Astrocyte (in vitro differentiated cells and primary cell): ENCODE results near the gene KBTBD12. TPM values are rescaled to one million over a fixed set of nuclear protein-coding genes. Genes with fewer than 3 reads are reported as not detected.

Experiments used
- DNase-seq: peaks from one replicate; pipeline ENCODE4 v3.0.0-alpha.2; 2010; ENCODE audit warnings: low read depth
- FAIRE-seq: peaks from 2 replicates; lab custom pipeline; 2011; peaks lifted over from hg19 to GRCh38; lab: Jason Lieb, UNC
- H2AFZ ChIP-seq: 2 replicates; pipeline ENCODE4 v1.6.0; 2012; ENCODE audit warnings: low read depth, low read length, inconsistent platforms
- H3K27ac ChIP-seq: 2 replicates; pipeline ENCODE4 v1.5.1; 2011; ENCODE audit warnings: low read depth, low read length, inconsistent platforms
- H3K27me3 ChIP-seq: 2 replicates; pipeline ENCODE4 v1.6.0; 2011; ENCODE audit warnings: low read length, inconsistent platforms; ENCODE audit not compliant: insufficient read depth
- H3K36me3 ChIP-seq: 2 replicates; pipeline ENCODE4 v1.5.1; 2011; ENCODE audit warnings: low read length, inconsistent platforms; ENCODE audit not compliant: insufficient read depth
- H3K4me1 ChIP-seq: 2 replicates; pipeline ENCODE4 v1.5.1; 2011; ENCODE audit warnings: low read length, inconsistent platforms; ENCODE audit not compliant: insufficient read depth
- H3K4me2 ChIP-seq: 2 replicates; pipeline ENCODE4 v1.6.0; 2012; ENCODE audit warnings: low read length, inconsistent platforms
- H3K4me3 ChIP-seq: 2 replicates; pipeline ENCODE4 v1.5.1; 2011; ENCODE audit warnings: low read depth, mild to moderate bottlenecking, low read length, inconsistent platforms; ENCODE audit not compliant: insufficient read depth
- H3K79me2 ChIP-seq: 2 replicates; pipeline ENCODE4 v1.6.0; 2012; ENCODE audit warnings: mild to moderate bottlenecking, low read length, inconsistent platforms; ENCODE audit not compliant: insufficient read depth
- H3K9ac ChIP-seq: 2 replicates; pipeline ENCODE4 v1.6.0; 2012; ENCODE audit warnings: mild to moderate bottlenecking, low read length, inconsistent platforms
- H3K9me3 ChIP-seq: 2 replicates; pipeline ENCODE4 v1.5.1; 2012; ENCODE audit warnings: low read depth, mild to moderate bottlenecking, low read length, inconsistent platforms; ENCODE audit not compliant: insufficient read depth
- H4K20me1 ChIP-seq: 2 replicates; pipeline ENCODE4 v1.6.0; 2012; ENCODE audit warnings: low read length, inconsistent platforms; ENCODE audit not compliant: insufficient read depth
- H3K27ac Mint-ChIP-seq: one replicate; pipeline ENCODE4 v1.8.0; 2021; ENCODE audit warnings: mild to moderate bottlenecking, mixed read lengths; ENCODE audit not compliant: unreplicated experiment
- H3K27me3 Mint-ChIP-seq: one replicate; pipeline ENCODE4 v1.8.0; 2021; ENCODE audit warnings: low read depth, mixed read lengths; ENCODE audit not compliant: unreplicated experiment
- H3K36me3 Mint-ChIP-seq: one replicate; pipeline ENCODE4 v1.8.0; 2021; ENCODE audit warnings: low read depth, mixed read lengths; ENCODE audit not compliant: unreplicated experiment
- H3K4me1 Mint-ChIP-seq: one replicate; pipeline ENCODE4 v1.8.0; 2021; ENCODE audit warnings: low read depth, mixed read lengths; ENCODE audit not compliant: unreplicated experiment
- H3K4me3 Mint-ChIP-seq: one replicate; pipeline ENCODE4 v1.8.0; 2021; ENCODE audit warnings: mild to moderate bottlenecking, moderate library complexity, mixed read lengths; ENCODE audit not compliant: unreplicated experiment
- H3K9me3 Mint-ChIP-seq: one replicate; pipeline ENCODE4 v1.8.0; 2021; ENCODE audit warnings: mild to moderate bottlenecking, mixed read lengths; ENCODE audit not compliant: unreplicated experiment
- CTCF ChIP-seq: IDR thresholded peaks from 2 replicates; pipeline ENCODE4 v1.5.1; 2011; ENCODE audit warnings: low read depth, mild to moderate bottlenecking, inconsistent platforms, low read length, moderate library complexity; ENCODE audit not compliant: insufficient read depth
- EZH2 ChIP-seq: IDR thresholded peaks from 2 replicates; pipeline ENCODE4 v1.6.1; 2012; ENCODE audit warnings: mild to moderate bottlenecking, low read length, inconsistent platforms; ENCODE audit not compliant: insufficient read depth
- total RNA-seq: library from RNA; stranded (reverse); gene quantifications from 2 replicates; pipeline ENCODE4 v1.2.1, GENCODE V29; 2021

KBTBD12 gene
- total RNA-seq, 1 donor from 2014 or later: not detected

- DNase-seq (no peak), FAIRE-seq (no peak)
- Histone ChIP-seq H2AFZ (no peak overlapping the region), H3K9ac (no peak overlapping the region), H3K27me3 (peaks cover 2% of the 10 kb centered on the region), H4K20me1 (no peaks in the 10 kb centered on the region), H3K79me2 (no peaks in the 10 kb centered on the region), H3K36me3 (no peaks in the 10 kb centered on the region), H3K9me3 (no peaks in the 10 kb centered on the region), H3K4me2 (no peak overlapping the region), H3K4me3 (no peak overlapping the region), H3K27ac (no peak overlapping the region), H3K4me1 (no peaks in the 10 kb centered on the region)
- Mint-ChIP-seq H3K9me3 (peaks cover 3% of the 10 kb centered on the region), H3K27ac (no peak overlapping the region), H3K4me1 (peaks cover 6% of the 10 kb centered on the region), H3K4me3 (no peak overlapping the region), H3K36me3 (no peaks in the 10 kb centered on the region), H3K27me3 (peaks cover 22% of the 10 kb centered on the region)
- TF ChIP-seq CTCF (no peak), EZH2 (no peak)
Measured at GRCh38 chr3:127985216-127985615, 70.2 kb downstream of the KBTBD12 start.

- H3K4me1 Mint-ChIP-seq: peaks cover 6% of the 10 kb centered on the region
- H3K9me3 Mint-ChIP-seq: peaks cover 3% of the 10 kb centered on the region
- Histone ChIP-seq H4K20me1 (no peaks in the 10 kb centered on the region), H3K4me2 (no peak overlapping the region), H3K4me3 (no peak overlapping the region), H3K9me3 (no peaks in the 10 kb centered on the region), H3K36me3 (no peaks in the 10 kb centered on the region), H2AFZ (no peak overlapping the region), H3K9ac (no peak overlapping the region), H3K79me2 (no peaks in the 10 kb centered on the region), H3K4me1 (no peaks in the 10 kb centered on the region), H3K27me3 (peaks cover 2% of the 10 kb centered on the region), H3K27ac (no peak overlapping the region)
- no peak for FAIRE-seq
- no peak overlapping the region for H3K27ac Mint-ChIP-seq
- no peaks in the 10 kb centered on the region for H3K36me3 Mint-ChIP-seq
- H3K27me3 Mint-ChIP-seq: peaks cover 22% of the 10 kb centered on the region
- no peak overlapping the region for H3K4me3 Mint-ChIP-seq
- DNase-seq: no peak
- no peak for TF ChIP-seq CTCF
- no peak for TF ChIP-seq EZH2
Measured at GRCh38 chr3:127985655-127986225, 70.7 kb downstream of the KBTBD12 start.

GRCh38 chr3:127986803-127987202 is 71.8 kb downstream of the KBTBD12 start:
- no peak for TF ChIP-seq EZH2
- TF ChIP-seq CTCF: no peak
- Histone ChIP-seq H4K20me1 (no peaks in the 10 kb centered on the region), H2AFZ (no peak overlapping the region), H3K4me1 (no peaks in the 10 kb centered on the region), H3K27ac (no peak overlapping the region), H3K79me2 (no peaks in the 10 kb centered on the region), H3K4me2 (no peak overlapping the region), H3K4me3 (no peak overlapping the region), H3K27me3 (peaks cover 2% of the 10 kb centered on the region), H3K9ac (no peak overlapping the region), H3K9me3 (no peaks in the 10 kb centered on the region), H3K36me3 (no peaks in the 10 kb centered on the region)
- Mint-ChIP-seq H3K9me3 (peaks cover 3% of the 10 kb centered on the region), H3K27ac (no peak overlapping the region), H3K27me3 (peaks cover 25% of the 10 kb centered on the region), H3K4me3 (no peak overlapping the region), H3K36me3 (no peaks in the 10 kb centered on the region), H3K4me1 (peaks cover 6% of the 10 kb centered on the region)
- no peak for FAIRE-seq
- no peak for DNase-seq
